Muscle layer of colon (tissue), 2 donors: ENCODE results near the gene SVIL.
"Not testable (repeated sequence)": the region's sequence is repeated elsewhere in the genome, so short reads cannot be mapped to it uniquely, and the experiment has no call there.

ENCODE experiments used
- H3K27ac ChIP-seq: one replicate; pipeline ENCODE4 v1.7.0; 2013; ENCODE audit warnings: low read depth, mild to moderate bottlenecking, low read length, moderate library complexity
- H3K27me3 ChIP-seq, 2 donors: one replicate each; pipeline ENCODE4 v1.7.0; 2013; ENCODE audit warnings: low read length in 2 of 2, mild to moderate bottlenecking in 2 of 2; ENCODE audit not compliant: insufficient read depth in 2 of 2, control insufficient read depth in 1 of 2
- H3K36me3 ChIP-seq: one replicate; pipeline ENCODE4 v1.7.0; 2013; ENCODE audit warnings: mild to moderate bottlenecking, low read length; ENCODE audit not compliant: insufficient read depth
- H3K4me1 ChIP-seq: one replicate; pipeline ENCODE4 v1.7.0; 2013; ENCODE audit warnings: mild to moderate bottlenecking, low read length; ENCODE audit not compliant: insufficient read depth
- H3K4me3 ChIP-seq, 2 donors: one replicate each; pipeline ENCODE4 v1.7.0; 2013; ENCODE audit warnings: low read length in 2 of 2, low read depth in 1 of 2, mild to moderate bottlenecking in 1 of 2, moderate library complexity in 1 of 2
- H3K9ac ChIP-seq: one replicate; pipeline ENCODE4 v1.7.0; 2013; ENCODE audit warnings: low read length
- H3K9me3 ChIP-seq: one replicate; pipeline ENCODE4 v1.7.0; 2013; ENCODE audit warnings: mild to moderate bottlenecking, low read length
- donor health status: abdominal sarcoma.
- donor health status: Adenocarcinoma of cecum.

Gene SVIL

GRCh38 chr10:29517352-29517923 is 117.3 kb downstream of the SVIL start:
- Histone ChIP-seq H3K4me1 (peaks cover 29% of the 10 kb centered on the region), H3K9me3 (no peaks in the 10 kb centered on the region), H3K4me3 (no peak overlapping the region), H3K27ac (peak overlapping the region; percentile 14), H3K9ac (no peak overlapping the region), H3K27me3 (no peaks in the 10 kb centered on the region), H3K36me3 (peaks cover 69% of the 10 kb centered on the region)

GRCh38 chr10:29516309-29516932 is 118.3 kb downstream of the SVIL start:
- H3K36me3 ChIP-seq = peaks cover 69% of the 10 kb centered on the region
- H3K9ac ChIP-seq, H3K27me3 ChIP-seq, H3K27ac ChIP-seq, H3K9me3 ChIP-seq, H3K4me3 ChIP-seq: not testable (repeated sequence)
- H3K4me1 ChIP-seq = peaks cover 19% of the 10 kb centered on the region

- H3K27ac ChIP-seq, H3K27me3 ChIP-seq, H3K9ac ChIP-seq, H3K4me3 ChIP-seq, H3K9me3 ChIP-seq: not testable (repeated sequence)
- peaks cover 18% of the 10 kb centered on the region for H3K4me1 ChIP-seq
- peaks cover 66% of the 10 kb centered on the region for H3K36me3 ChIP-seq
Observed at GRCh38 chr10:29515879-29516278, 118.9 kb downstream of the SVIL start.

GRCh38 chr10:29515104-29515503 is 119.7 kb downstream of the SVIL start:
- H3K9me3 ChIP-seq, H3K4me3 ChIP-seq, H3K9ac ChIP-seq, H3K27me3 ChIP-seq: not testable (repeated sequence)
- Histone ChIP-seq H3K36me3 (peaks cover 60% of the 10 kb centered on the region), H3K4me1 (peaks cover 18% of the 10 kb centered on the region), H3K27ac (peak overlapping the region; percentile 42)

GRCh38 chr10:29514306-29514705 is 120.5 kb downstream of the SVIL start:
- no peak overlapping the region for H3K4me3 ChIP-seq

GRCh38 chr10:29512425-29512974 is 122.3 kb downstream of the SVIL start:
- Histone ChIP-seq H3K4me1 (peaks cover 33% of the 10 kb centered on the region), H3K36me3 (peaks cover 59% of the 10 kb centered on the region), H3K9me3 (no peaks in the 10 kb centered on the region), H3K27me3 (no peaks in the 10 kb centered on the region), H3K4me3 (no peak overlapping the region), H3K9ac (no peak overlapping the region), H3K27ac (no peak overlapping the region)

More at GRCh38 chr10:29514306-29514705, 120.5 kb downstream of the SVIL start:
- peaks cover 25% of the 10 kb centered on the region for H3K4me1 ChIP-seq
- no peaks in the 10 kb centered on the region for H3K27me3 ChIP-seq
- H3K36me3 ChIP-seq = peaks cover 58% of the 10 kb centered on the region
- H3K27ac ChIP-seq = peak overlapping the region; percentile 19
- H3K9ac ChIP-seq = no peak overlapping the region
- H3K9me3 ChIP-seq = no peaks in the 10 kb centered on the region

- peaks cover 26% of the 10 kb centered on the region for H3K4me1 ChIP-seq
- not testable (repeated sequence) for H3K9ac ChIP-seq, H3K27ac ChIP-seq, H3K27me3 ChIP-seq, H3K9me3 ChIP-seq, H3K4me3 ChIP-seq
- H3K36me3 ChIP-seq = peaks cover 63% of the 10 kb centered on the region
Observed at GRCh38 chr10:29511806-29512205, 123.0 kb downstream of the SVIL start.

GRCh38 chr10:29510483-29511157 is 124.2 kb downstream of the SVIL start:
- Histone ChIP-seq H3K36me3 (peaks cover 67% of the 10 kb centered on the region), H3K4me1 (peaks cover 16% of the 10 kb centered on the region)
- H3K27ac ChIP-seq, H3K9ac ChIP-seq, H3K27me3 ChIP-seq, H3K9me3 ChIP-seq, H3K4me3 ChIP-seq: not testable (repeated sequence)

GRCh38 chr10:29508554-29509244 is 126.1 kb downstream of the SVIL start:
- Histone ChIP-seq H3K4me1 (peaks cover 16% of the 10 kb centered on the region), H3K9me3 (no peaks in the 10 kb centered on the region), H3K27me3 (no peaks in the 10 kb centered on the region), H3K4me3 (no peak overlapping the region), H3K9ac (no peak overlapping the region), H3K36me3 (peaks cover 64% of the 10 kb centered on the region), H3K27ac (peak overlapping the region; percentile 0)

GRCh38 chr10:29507750-29508149 is 127.0 kb downstream of the SVIL start:
- H3K27me3 ChIP-seq, H3K27ac ChIP-seq, H3K9ac ChIP-seq, H3K9me3 ChIP-seq, H3K4me3 ChIP-seq: not testable (repeated sequence)
- Histone ChIP-seq H3K4me1 (peaks cover 16% of the 10 kb centered on the region), H3K36me3 (peaks cover 57% of the 10 kb centered on the region)

GRCh38 chr10:29506324-29506921 is 128.3 kb downstream of the SVIL start:
- H3K27ac ChIP-seq, H3K27me3 ChIP-seq, H3K4me3 ChIP-seq, H3K9ac ChIP-seq, H3K9me3 ChIP-seq: not testable (repeated sequence)
- H3K36me3 ChIP-seq = peaks cover 53% of the 10 kb centered on the region
- H3K4me1 ChIP-seq = peaks cover 16% of the 10 kb centered on the region
